HEK293 (cell line): ENCODE measurements around the gene HRK.

Experiments used
- BCL11B ChIP-seq: fragments of 450-650 bp; formaldehyde crosslinking; IDR thresholded peaks from 2 replicates; pipeline ENCODE4 v1.5.1; 2016; ENCODE audit warnings: low read depth, missing biosample characterization, missing genetic modification characterization
- GLIS2 ChIP-seq: fragments of 450-650 bp; formaldehyde crosslinking; IDR thresholded peaks from 2 replicates; pipeline ENCODE4 v1.5.1; 2016; ENCODE audit warnings: missing biosample characterization, missing genetic modification characterization
- SP2 ChIP-seq: fragments of 450-650 bp; formaldehyde crosslinking; IDR thresholded peaks from 2 replicates; pipeline ENCODE4 v1.5.1; 2016; ENCODE audit warnings: missing biosample characterization, missing genetic modification characterization
- ZBTB20 ChIP-seq: fragments of 450-650 bp; formaldehyde crosslinking; IDR thresholded peaks from 2 replicates; pipeline ENCODE4 v1.5.1; 2016; ENCODE audit warnings: missing biosample characterization, missing genetic modification characterization
- ZBTB7A ChIP-seq: fragments of 450-650 bp; formaldehyde crosslinking; IDR thresholded peaks from 2 replicates; pipeline ENCODE4 v1.5.1; 2016; ENCODE audit warnings: low read depth, missing biosample characterization, missing genetic modification characterization
- ZFHX2 ChIP-seq: fragments of 450-650 bp; formaldehyde crosslinking; conservative IDR thresholded peaks from 2 replicates; pipeline ENCODE4 v1.5.1; 2016; ENCODE audit warnings: missing biosample characterization, missing genetic modification characterization
- ZIC2 ChIP-seq: fragments of 450-650 bp; formaldehyde crosslinking; IDR thresholded peaks from 2 replicates; pipeline ENCODE4 v1.5.1; 2016; ENCODE audit warnings: missing biosample characterization, missing genetic modification characterization
- ZNF366 ChIP-seq: fragments of 450-650 bp; formaldehyde crosslinking; conservative IDR thresholded peaks from 2 replicates; pipeline ENCODE4 v1.5.1; 2016; ENCODE audit warnings: missing biosample characterization, missing genetic modification characterization
- ZNF664 ChIP-seq: fragments of 450-650 bp; formaldehyde crosslinking; IDR thresholded peaks from 2 replicates; pipeline ENCODE4 v1.5.1; 2016; ENCODE audit warnings: missing biosample characterization, missing genetic modification characterization
- ZNF785 ChIP-seq: fragments of 450-650 bp; formaldehyde crosslinking; IDR thresholded peaks from 2 replicates; pipeline ENCODE4 v1.5.1; 2016; ENCODE audit warnings: missing biosample characterization, missing genetic modification characterization
- ZSCAN23 ChIP-seq: fragments of 450-650 bp; formaldehyde crosslinking; IDR thresholded peaks from 2 replicates; pipeline ENCODE4 v1.5.1; 2016; ENCODE audit warnings: missing biosample characterization, missing genetic modification characterization
- TF ChIP-seq, protein P1 (sequence below): fragments of 450-650 bp; formaldehyde crosslinking; IDR thresholded peaks from 2 replicates; pipeline ENCODE4 v1.5.1; 2016; ENCODE audit warnings: missing biosample characterization, missing genetic modification characterization, low read depth
- TF ChIP-seq, protein P2 (sequence below): fragments of 450-650 bp; formaldehyde crosslinking; IDR thresholded peaks from 2 replicates; pipeline ENCODE4 v1.5.1; 2017; ENCODE audit warnings: missing biosample characterization, missing genetic modification characterization
- TF ChIP-seq, protein P3 (sequence below): fragments of 450-650 bp; formaldehyde crosslinking; IDR thresholded peaks from 2 replicates; pipeline ENCODE4 v1.5.1; 2016; ENCODE audit warnings: missing biosample characterization, missing genetic modification characterization
- TF ChIP-seq, protein P4 (sequence below): fragments of 450-650 bp; formaldehyde crosslinking; IDR thresholded peaks from 2 replicates; pipeline ENCODE4 v1.5.1; 2016; ENCODE audit warnings: missing biosample characterization, missing genetic modification characterization
- TF ChIP-seq, protein P5 (sequence below): fragments of 450-650 bp; formaldehyde crosslinking; IDR thresholded peaks from 2 replicates; pipeline ENCODE4 v1.5.1; 2016; ENCODE audit warnings: missing biosample characterization, missing genetic modification characterization
- TF ChIP-seq, protein P6 (sequence below): fragments of 450-650 bp; formaldehyde crosslinking; IDR thresholded peaks from 2 replicates; pipeline ENCODE4 v1.5.1; 2016; ENCODE audit warnings: missing biosample characterization, missing genetic modification characterization
- TF ChIP-seq, protein P7 (sequence below): fragments of 450-650 bp; formaldehyde crosslinking; IDR thresholded peaks from 2 replicates; pipeline ENCODE4 v1.5.1; 2016; ENCODE audit warnings: missing biosample characterization, missing genetic modification characterization
- TF ChIP-seq, protein P8 (sequence below): fragments of 450-650 bp; formaldehyde crosslinking; conservative IDR thresholded peaks from 2 replicates; pipeline ENCODE4 v1.5.1; 2016; ENCODE audit warnings: low read depth, missing biosample characterization, missing genetic modification characterization

HRK gene

DNA sequence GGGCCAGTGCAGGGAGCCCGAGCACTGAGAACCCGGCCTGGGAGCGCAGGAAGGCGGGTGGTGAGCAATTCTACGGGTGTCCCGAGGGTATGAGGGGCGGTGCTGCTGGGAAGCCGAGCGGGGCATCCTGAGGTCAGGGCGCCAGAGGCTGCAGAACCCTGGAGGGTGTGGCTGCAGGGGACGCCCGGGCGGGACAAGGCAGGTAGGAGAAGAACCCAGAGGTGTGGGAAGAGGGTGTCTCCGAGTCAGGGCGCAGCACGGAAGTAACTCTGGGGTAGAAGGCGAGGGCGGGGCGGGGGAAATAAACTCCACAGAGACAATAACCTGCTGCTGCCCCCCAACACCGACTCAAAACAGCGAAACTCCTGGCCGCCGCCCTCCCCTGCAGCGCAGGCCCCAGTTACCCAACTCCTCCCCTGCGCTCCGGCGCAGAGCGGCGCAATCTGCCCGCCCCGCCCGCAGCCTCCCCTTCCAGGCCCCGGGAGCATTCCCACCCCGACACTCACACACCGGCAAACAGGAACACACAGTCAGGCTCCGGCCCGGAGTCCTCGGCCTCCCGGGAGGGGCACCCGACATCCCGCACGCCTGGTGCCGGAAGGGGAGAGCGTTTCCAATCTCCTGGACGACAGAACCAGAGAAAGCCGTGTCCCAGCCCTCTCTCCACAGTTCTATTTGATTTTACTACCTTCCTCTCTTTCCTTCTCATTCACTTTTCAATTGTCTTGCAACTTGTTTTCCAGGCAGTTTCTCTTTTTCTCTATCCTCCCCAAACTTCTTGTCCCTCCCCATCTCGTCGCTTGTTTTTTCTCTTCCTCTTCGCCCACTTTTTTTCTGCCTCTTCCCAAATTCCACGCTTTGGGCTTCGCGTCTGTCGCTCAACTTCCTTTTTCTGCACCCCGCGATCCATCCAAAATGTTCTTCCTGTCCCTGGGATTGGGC lies 2.4 kb downstream of the HRK start (continued):
- TF ChIP-seq, protein P1, sequence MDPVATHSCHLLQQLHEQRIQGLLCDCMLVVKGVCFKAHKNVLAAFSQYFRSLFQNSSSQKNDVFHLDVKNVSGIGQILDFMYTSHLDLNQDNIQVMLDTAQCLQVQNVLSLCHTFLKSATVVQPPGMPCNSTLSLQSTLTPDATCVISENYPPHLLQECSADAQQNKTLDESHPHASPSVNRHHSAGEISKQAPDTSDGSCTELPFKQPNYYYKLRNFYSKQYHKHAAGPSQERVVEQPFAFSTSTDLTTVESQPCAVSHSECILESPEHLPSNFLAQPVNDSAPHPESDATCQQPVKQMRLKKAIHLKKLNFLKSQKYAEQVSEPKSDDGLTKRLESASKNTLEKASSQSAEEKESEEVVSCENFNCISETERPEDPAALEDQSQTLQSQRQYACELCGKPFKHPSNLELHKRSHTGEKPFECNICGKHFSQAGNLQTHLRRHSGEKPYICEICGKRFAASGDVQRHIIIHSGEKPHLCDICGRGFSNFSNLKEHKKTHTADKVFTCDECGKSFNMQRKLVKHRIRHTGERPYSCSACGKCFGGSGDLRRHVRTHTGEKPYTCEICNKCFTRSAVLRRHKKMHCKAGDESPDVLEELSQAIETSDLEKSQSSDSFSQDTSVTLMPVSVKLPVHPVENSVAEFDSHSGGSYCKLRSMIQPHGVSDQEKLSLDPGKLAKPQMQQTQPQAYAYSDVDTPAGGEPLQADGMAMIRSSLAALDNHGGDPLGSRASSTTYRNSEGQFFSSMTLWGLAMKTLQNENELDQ (tag by site-specific recombination), result no peak
- TF ChIP-seq ZIC2 (tag by site-specific recombination) (peak; percentile 85), ZBTB7A (tag by site-specific recombination) (no peak), ZFHX2 (tag by site-specific recombination) (peak; percentile 61), ZNF366 (peak; percentile 71), ZNF664 (tag by site-specific recombination) (no peak), BCL11B (tag by site-specific recombination) (no peak), ZNF785 (no peak), ZSCAN23 (tag by site-specific recombination) (peak; percentile 29; the same call in 1 of the 2 replicates), GLIS2 (tag by site-specific recombination) (peak; percentile 90), SP2 (tag by site-specific recombination) (peak; percentile 57), ZBTB20 (tag by site-specific recombination) (peak; percentile 85)
- TF ChIP-seq, protein P2, sequence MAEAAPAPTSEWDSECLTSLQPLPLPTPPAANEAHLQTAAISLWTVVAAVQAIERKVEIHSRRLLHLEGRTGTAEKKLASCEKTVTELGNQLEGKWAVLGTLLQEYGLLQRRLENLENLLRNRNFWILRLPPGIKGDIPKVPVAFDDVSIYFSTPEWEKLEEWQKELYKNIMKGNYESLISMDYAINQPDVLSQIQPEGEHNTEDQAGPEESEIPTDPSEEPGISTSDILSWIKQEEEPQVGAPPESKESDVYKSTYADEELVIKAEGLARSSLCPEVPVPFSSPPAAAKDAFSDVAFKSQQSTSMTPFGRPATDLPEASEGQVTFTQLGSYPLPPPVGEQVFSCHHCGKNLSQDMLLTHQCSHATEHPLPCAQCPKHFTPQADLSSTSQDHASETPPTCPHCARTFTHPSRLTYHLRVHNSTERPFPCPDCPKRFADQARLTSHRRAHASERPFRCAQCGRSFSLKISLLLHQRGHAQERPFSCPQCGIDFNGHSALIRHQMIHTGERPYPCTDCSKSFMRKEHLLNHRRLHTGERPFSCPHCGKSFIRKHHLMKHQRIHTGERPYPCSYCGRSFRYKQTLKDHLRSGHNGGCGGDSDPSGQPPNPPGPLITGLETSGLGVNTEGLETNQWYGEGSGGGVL (tag by site-specific recombination), result peak; percentile 54; the same call in 1 of the 2 replicates
- TF ChIP-seq, protein P3, sequence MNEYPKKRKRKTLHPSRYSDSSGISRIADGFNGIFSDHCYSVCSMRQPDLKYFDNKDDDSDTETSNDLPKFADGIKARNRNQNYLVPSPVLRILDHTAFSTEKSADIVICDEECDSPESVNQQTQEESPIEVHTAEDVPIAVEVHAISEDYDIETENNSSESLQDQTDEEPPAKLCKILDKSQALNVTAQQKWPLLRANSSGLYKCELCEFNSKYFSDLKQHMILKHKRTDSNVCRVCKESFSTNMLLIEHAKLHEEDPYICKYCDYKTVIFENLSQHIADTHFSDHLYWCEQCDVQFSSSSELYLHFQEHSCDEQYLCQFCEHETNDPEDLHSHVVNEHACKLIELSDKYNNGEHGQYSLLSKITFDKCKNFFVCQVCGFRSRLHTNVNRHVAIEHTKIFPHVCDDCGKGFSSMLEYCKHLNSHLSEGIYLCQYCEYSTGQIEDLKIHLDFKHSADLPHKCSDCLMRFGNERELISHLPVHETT (tag by site-specific recombination), result peak; percentile 39; the same call in 1 of the 2 replicates
- TF ChIP-seq, protein P4, sequence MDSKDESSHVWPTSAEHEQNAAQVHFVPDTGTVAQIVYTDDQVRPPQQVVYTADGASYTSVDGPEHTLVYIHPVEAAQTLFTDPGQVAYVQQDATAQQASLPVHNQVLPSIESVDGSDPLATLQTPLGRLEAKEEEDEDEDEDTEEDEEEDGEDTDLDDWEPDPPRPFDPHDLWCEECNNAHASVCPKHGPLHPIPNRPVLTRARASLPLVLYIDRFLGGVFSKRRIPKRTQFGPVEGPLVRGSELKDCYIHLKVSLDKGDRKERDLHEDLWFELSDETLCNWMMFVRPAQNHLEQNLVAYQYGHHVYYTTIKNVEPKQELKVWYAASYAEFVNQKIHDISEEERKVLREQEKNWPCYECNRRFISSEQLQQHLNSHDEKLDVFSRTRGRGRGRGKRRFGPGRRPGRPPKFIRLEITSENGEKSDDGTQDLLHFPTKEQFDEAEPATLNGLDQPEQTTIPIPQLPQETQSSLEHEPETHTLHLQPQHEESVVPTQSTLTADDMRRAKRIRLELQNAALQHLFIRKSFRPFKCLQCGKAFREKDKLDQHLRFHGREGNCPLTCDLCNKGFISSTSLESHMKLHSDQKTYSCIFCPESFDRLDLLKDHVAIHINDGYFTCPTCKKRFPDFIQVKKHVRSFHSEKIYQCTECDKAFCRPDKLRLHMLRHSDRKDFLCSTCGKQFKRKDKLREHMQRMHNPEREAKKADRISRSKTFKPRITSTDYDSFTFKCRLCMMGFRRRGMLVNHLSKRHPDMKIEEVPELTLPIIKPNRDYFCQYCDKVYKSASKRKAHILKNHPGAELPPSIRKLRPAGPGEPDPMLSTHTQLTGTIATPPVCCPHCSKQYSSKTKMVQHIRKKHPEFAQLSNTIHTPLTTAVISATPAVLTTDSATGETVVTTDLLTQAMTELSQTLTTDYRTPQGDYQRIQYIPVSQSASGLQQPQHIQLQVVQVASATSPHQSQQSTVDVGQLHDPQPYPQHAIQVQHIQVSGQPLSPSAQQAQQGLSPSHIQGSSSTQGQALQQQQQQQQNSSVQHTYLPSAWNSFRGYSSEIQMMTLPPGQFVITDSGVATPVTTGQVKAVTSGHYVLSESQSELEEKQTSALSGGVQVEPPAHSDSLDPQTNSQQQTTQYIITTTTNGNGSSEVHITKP (tag by site-specific recombination), result peak; percentile 60
- TF ChIP-seq, protein P5, sequence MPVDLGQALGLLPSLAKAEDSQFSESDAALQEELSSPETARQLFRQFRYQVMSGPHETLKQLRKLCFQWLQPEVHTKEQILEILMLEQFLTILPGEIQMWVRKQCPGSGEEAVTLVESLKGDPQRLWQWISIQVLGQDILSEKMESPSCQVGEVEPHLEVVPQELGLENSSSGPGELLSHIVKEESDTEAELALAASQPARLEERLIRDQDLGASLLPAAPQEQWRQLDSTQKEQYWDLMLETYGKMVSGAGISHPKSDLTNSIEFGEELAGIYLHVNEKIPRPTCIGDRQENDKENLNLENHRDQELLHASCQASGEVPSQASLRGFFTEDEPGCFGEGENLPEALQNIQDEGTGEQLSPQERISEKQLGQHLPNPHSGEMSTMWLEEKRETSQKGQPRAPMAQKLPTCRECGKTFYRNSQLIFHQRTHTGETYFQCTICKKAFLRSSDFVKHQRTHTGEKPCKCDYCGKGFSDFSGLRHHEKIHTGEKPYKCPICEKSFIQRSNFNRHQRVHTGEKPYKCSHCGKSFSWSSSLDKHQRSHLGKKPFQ (tag by site-specific recombination), result peak; percentile 95
- TF ChIP-seq, protein P6, sequence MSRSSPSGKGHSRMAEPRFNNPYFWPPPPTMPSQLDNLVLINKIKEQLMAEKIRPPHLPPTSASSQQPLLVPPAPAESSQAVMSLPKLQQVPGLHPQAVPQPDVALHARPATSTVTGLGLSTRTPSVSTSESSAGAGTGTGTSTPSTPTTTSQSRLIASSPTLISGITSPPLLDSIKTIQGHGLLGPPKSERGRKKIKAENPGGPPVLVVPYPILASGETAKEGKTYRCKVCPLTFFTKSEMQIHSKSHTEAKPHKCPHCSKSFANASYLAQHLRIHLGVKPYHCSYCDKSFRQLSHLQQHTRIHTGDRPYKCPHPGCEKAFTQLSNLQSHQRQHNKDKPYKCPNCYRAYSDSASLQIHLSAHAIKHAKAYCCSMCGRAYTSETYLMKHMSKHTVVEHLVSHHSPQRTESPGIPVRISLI (tag by site-specific recombination), result no peak
- TF ChIP-seq, protein P7, sequence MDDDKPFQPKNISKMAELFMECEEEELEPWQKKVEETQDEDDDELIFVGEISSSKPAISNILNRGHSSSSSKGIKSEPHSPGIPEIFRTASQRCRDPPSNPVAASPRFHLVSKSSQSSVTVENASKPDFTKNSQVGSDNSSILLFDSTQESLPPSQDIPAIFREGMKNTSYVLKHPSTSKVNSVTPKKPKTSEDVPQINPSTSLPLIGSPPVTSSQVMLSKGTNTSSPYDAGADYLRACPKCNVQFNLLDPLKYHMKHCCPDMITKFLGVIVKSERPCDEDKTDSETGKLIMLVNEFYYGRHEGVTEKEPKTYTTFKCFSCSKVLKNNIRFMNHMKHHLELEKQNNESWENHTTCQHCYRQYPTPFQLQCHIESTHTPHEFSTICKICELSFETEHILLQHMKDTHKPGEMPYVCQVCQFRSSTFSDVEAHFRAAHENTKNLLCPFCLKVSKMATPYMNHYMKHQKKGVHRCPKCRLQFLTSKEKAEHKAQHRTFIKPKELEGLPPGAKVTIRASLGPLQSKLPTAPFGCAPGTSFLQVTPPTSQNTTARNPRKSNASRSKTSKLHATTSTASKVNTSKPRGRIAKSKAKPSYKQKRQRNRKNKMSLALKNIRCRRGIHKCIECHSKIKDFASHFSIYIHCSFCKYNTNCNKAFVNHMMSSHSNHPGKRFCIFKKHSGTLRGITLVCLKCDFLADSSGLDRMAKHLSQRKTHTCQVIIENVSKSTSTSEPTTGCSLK, result no peak
- TF ChIP-seq, protein P8, sequence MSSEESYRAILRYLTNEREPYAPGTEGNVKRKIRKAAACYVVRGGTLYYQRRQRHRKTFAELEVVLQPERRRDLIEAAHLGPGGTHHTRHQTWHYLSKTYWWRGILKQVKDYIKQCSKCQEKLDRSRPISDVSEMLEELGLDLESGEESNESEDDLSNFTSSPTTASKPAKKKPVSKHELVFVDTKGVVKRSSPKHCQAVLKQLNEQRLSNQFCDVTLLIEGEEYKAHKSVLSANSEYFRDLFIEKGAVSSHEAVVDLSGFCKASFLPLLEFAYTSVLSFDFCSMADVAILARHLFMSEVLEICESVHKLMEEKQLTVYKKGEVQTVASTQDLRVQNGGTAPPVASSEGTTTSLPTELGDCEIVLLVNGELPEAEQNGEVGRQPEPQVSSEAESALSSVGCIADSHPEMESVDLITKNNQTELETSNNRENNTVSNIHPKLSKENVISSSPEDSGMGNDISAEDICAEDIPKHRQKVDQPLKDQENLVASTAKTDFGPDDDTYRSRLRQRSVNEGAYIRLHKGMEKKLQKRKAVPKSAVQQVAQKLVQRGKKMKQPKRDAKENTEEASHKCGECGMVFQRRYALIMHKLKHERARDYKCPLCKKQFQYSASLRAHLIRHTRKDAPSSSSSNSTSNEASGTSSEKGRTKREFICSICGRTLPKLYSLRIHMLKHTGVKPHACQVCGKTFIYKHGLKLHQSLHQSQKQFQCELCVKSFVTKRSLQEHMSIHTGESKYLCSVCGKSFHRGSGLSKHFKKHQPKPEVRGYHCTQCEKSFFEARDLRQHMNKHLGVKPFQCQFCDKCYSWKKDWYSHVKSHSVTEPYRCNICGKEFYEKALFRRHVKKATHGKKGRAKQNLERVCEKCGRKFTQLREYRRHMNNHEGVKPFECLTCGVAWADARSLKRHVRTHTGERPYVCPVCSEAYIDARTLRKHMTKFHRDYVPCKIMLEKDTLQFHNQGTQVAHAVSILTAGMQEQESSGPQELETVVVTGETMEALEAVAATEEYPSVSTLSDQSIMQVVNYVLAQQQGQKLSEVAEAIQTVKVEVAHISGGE (tag by site-specific recombination), result peak; percentile 38; the same call in 1 of the 2 replicates
